22Rv1 (cell line): ENCODE results near the gene IL15.

Source experiments
- H3K27ac ChIP-seq: fragments of 450-650 bp; 2 replicates; pipeline ENCODE4 v1.5.1; 2017
- ZFX ChIP-seq: fragments of 450-650 bp; IDR thresholded peaks from 2 replicates; pipeline ENCODE4 v1.6.1; 2017; ENCODE audit warnings: antibody characterized with exemption, borderline replicate concordance
- TF ChIP-seq, protein P1 (sequence below): fragments of 450-650 bp; IDR thresholded peaks from 2 replicates; pipeline ENCODE4 v1.5.1; 2017; ENCODE audit warnings: mild to moderate bottlenecking

Gene IL15

DNA sequence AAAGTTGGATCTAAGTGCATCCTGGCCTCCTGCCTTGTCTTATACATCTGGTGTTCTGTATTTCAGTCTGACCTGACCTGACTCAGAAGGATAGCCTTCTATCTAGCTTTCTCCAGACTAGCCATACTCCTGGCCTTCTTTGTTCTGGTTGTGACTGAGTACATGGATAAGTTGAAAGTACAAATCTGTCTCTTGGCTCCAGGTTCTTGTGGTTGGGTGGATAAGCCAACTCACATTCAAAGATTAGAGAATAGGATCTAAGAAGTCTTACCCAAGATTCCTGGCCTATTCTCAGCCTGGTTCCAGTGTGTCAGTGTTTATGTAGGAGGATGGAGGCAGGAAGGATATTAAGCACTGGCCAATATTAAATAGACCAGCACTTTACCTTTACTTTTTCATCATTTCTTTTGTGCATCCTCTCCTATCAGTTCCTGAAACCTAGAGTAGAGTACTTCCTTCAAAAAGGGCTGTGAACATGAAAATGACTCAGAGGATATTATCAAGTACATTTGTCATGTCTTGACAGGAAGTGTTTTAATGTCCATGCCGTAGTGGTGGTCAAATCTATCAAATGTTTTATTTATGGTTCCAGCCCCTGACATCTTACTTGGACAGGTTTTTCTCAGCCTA is 123.5 kb downstream of the IL15 start:
- H3K27ac ChIP-seq, result no peak overlapping the region
- TF ChIP-seq ZFX, result no peak
- TF ChIP-seq, protein P1, sequence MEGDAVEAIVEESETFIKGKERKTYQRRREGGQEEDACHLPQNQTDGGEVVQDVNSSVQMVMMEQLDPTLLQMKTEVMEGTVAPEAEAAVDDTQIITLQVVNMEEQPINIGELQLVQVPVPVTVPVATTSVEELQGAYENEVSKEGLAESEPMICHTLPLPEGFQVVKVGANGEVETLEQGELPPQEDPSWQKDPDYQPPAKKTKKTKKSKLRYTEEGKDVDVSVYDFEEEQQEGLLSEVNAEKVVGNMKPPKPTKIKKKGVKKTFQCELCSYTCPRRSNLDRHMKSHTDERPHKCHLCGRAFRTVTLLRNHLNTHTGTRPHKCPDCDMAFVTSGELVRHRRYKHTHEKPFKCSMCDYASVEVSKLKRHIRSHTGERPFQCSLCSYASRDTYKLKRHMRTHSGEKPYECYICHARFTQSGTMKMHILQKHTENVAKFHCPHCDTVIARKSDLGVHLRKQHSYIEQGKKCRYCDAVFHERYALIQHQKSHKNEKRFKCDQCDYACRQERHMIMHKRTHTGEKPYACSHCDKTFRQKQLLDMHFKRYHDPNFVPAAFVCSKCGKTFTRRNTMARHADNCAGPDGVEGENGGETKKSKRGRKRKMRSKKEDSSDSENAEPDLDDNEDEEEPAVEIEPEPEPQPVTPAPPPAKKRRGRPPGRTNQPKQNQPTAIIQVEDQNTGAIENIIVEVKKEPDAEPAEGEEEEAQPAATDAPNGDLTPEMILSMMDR, result no peak

DNA sequence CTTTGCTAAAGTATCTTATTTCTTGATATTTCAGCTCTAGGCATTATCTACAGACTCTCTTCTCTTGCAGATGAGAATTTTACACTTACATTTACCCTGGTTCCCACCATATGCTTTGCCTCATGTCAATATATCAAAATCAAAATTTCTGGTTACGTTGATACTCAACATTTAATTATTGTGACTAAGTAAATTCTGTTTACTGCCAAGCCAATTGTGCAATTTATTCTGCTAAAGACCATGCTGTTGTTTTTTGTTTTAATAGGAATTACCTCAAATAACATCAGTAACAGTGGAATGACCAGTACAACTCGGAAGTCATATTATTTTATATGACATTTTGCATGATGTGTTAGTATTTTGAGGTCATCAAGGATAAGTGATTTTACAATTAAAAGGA is 125.5 kb downstream of the IL15 start:
- TF ChIP-seq, protein P1, result no peak
- TF ChIP-seq ZFX, result no peak
- H3K27ac ChIP-seq, result no peak overlapping the region

DNA sequence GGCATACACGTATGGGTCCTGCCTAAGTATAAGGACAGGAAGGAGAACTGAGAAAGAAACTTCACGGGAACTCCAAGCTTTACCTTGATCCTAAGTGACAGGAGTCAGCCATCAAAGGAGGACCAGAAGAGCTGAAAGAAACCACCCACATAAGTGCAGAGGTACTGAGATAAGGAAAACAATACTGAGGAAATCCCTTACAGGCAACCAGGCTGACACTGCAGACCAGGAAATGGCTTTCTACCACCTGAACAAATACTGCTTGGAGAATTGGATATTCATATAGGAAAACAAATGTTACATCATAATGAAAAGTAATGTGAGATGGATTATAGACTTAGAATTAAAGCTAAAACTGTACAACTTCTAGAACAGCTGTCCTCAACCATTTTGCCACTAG is 127.0 kb downstream of the IL15 start:
- no peak for TF ChIP-seq ZFX
- TF ChIP-seq, protein P1, result no peak
- no peak overlapping the region for H3K27ac ChIP-seq

DNA sequence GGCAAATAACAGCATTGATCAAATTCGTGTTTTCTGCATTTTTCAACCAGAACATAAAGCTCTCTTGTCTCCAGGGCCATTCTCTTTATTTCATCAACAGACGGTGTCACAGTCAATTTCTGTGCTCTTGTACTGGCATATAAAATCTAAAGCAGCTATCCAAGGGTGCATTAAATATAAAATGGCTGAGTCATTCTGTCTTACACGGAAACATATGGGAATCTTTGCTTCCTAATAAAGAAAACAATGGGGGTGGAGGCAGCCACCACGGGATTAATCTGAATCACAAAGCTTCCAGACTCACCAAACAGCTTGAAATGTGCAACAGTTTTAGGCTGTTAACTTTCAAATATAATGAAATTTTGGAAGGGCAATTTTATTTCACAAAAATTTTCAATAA is 132.6 kb downstream of the IL15 start:
- H3K27ac ChIP-seq, result no peak overlapping the region
- TF ChIP-seq ZFX, result no peak

DNA sequence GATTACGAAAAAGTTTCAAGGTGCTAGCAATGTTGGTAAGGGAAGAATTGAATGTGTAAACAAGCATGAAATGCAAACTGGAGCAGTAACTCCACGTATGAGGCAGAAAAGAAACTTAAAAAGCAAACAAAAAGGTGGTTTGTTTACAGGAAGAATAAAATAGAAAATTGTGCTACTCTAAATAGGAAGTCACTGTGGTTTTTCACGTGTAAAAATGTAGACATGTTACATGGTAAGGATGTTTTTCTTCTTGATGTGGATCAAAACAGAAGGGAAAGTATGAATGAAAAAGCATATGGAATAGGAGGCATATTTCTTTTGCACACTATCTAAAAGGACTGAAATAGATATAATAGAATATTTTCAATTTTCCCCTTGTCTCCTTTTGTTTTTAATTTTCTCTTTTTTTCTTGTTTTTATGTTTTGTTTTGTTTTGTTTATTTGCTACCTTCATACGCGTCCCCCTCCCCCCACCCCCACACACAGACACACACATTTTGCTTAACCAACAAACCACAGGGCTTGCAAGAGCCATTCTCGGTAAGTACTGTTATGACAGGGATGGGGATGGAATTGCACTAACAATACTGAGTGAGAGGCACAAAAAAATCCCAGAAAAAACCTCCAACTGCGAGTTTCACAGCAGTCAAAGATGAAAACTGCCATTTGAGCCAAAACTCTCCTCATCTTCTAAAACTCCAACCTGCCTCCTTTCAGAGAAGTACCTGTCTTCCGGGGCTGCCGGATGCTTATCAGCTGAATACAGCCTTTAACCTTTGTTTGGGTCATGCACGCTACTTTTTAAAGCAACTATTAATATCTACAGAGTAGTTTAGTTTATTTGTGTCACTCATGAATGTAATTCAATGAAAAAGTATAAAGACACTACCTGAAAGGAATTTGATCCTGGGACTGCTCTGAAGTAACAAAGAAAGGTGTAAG is 135.8 kb downstream of the IL15 start:
- H3K27ac ChIP-seq, result no peak overlapping the region

DNA sequence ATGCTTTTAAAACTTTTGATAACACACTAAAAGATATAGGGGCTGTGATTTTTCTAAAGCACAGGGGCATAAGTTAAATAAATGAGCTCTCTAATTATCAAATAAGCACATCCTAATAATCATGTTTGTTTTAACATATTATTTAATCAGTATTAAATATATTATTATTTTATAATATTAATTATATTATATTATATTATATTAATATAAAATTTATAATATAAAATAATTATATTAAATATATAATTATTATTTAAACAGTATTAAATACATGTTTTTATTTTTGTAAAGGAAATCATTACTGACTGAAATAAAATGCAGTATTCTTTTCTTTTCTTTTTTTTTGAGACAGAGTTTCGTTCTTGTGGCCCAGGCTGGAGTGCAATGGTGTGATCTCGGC is 136.5 kb downstream of the IL15 start:
- TF ChIP-seq, protein P1, result no peak
- no peak for TF ChIP-seq ZFX
- no peak overlapping the region for H3K27ac ChIP-seq

More for the DNA sequence above, 135.8 kb downstream of the IL15 start:
- no peak for TF ChIP-seq ZFX
- TF ChIP-seq, protein P1, result no peak

DNA sequence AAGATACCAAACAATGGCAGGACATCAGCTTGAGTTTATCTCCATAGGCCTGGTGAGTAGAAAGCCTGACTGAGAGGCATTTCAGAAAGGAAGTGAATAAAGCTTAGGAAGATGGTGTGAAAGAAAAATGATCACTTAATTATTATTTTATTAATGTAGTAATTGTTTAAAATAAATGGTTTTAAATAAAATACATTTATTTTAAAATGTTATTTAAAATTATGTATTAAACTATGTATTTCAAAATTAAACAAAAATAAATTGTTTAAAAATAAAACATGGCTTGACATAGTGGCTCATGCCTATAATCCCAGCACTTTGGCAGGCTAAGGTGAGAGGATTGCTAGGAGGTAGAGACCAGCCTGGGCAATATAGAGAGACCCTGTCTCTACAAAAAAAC is 145.8 kb downstream of the IL15 start:
- TF ChIP-seq, protein P1, result no peak
- TF ChIP-seq ZFX, result no peak
- H3K27ac ChIP-seq, result no peak overlapping the region
